Measurements from ENCODE around the gene HRAS.

The HRAS gene

GRCh38 chr11:494761-495536 is 40.4 kb downstream of the HRAS start:
- DNase-seq (ENCODE audit: low read depth), result no peak

GRCh38 chr11:492427-493226 is 42.7 kb downstream of the HRAS start:
- DNase-seq (ENCODE audit: low read depth), result no peak

- DNase-seq (ENCODE audit: low read depth), result no peak
These were observed 44.0 kb downstream of the HRAS start for GRCh38 chr11:491358-491757.

- no peak for DNase-seq (ENCODE audit: low read depth)
These were observed 44.5 kb downstream of the HRAS start for GRCh38 chr11:490930-491260.

- no peak for DNase-seq (ENCODE audit: low read depth)
These were observed 45.0 kb downstream of the HRAS start for GRCh38 chr11:490186-490929.

GRCh38 chr11:489610-490185 is 45.7 kb downstream of the HRAS start:
- DNase-seq (ENCODE audit: low read depth), result no peak

GRCh38 chr11:488992-489391 is 46.4 kb downstream of the HRAS start:
- no peak for DNase-seq (ENCODE audit: low read depth)

GRCh38 chr11:488579-488978 is 46.8 kb downstream of the HRAS start:
- no peak for DNase-seq (ENCODE audit: low read depth)

- no peak for DNase-seq (ENCODE audit: low read depth)
These were observed 47.3 kb downstream of the HRAS start for GRCh38 chr11:488062-488461.

- DNase-seq (ENCODE audit: low read depth), result no peak
These were observed 47.8 kb downstream of the HRAS start for GRCh38 chr11:487571-488021.

GRCh38 chr11:486189-486588 is 49.2 kb downstream of the HRAS start:
- no peak for DNase-seq (ENCODE audit: low read depth)

- no peak for DNase-seq (ENCODE audit: low read depth)
These were observed 50.8 kb downstream of the HRAS start for GRCh38 chr11:484616-485015.
